COLO668 (cell line): ENCODE data around the gene KCNC1.

Experiments
- DNase-seq: peaks from one replicate; lab custom pipeline; 2025; ENCODE audit not compliant: unreplicated experiment; lab: John Stamatoyannopoulos, UW

Gene KCNC1

DNA sequence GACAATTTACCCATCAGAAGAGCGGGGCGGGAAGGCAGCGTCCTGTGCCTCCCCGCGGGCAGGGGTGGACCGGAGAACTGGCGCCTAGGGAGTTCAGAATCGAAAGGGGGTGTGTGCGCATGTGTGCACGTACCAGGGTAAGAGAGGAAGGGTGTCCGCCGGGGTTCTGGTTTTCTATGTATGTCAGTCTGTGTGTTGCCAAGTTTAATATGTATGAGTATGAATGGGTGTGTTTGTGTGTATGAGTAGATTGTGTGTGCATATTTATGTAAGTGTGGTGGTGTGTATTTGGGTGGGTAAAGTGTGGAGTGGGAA is 2.0 kb downstream of the KCNC1 start:
- no peak for DNase-seq

DNA sequence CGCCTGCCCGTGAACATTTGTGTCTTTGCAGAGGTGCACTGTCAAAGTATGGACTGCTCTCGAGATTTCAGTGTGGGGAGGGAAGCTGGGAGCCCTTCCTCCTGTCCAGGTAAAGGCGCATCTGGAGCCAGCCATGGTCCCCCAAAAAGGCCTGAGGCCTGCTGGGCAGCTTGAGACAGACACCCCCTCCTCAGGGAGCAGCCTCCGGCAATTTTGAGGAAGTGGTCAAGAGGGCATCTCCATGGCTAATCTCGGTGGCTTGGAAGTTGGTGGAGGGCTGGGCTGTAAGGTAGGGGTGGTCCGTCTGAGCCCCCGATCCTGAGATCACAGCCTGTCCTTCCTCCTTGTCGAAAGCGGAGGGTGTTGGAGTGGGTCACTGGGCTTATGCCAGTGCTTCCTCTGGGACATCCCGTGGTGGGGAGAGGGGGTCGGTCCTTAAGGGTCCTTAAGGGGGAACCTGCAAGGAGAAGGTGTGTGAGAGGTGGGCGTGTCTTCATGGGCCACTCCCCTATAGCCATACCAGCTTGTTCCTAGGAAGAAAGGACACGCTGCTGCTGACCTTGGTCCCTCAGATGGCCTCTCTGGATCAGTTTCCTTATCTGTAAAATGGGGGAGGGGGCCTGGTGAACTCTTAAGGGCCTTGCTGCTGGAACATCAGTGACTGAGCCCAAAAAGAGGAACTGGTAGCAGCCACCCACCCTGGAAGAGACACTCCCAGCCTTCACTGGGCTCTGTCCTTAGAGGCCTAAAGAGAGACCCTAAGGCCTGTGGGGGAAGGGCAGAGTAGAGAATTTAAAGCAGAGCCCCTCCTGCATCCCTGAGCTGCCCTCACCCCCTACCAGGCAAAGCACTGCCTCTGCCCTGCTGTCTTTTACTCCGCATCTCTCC is 2.6 kb downstream of the KCNC1 start:
- DNase-seq = no peak

DNA sequence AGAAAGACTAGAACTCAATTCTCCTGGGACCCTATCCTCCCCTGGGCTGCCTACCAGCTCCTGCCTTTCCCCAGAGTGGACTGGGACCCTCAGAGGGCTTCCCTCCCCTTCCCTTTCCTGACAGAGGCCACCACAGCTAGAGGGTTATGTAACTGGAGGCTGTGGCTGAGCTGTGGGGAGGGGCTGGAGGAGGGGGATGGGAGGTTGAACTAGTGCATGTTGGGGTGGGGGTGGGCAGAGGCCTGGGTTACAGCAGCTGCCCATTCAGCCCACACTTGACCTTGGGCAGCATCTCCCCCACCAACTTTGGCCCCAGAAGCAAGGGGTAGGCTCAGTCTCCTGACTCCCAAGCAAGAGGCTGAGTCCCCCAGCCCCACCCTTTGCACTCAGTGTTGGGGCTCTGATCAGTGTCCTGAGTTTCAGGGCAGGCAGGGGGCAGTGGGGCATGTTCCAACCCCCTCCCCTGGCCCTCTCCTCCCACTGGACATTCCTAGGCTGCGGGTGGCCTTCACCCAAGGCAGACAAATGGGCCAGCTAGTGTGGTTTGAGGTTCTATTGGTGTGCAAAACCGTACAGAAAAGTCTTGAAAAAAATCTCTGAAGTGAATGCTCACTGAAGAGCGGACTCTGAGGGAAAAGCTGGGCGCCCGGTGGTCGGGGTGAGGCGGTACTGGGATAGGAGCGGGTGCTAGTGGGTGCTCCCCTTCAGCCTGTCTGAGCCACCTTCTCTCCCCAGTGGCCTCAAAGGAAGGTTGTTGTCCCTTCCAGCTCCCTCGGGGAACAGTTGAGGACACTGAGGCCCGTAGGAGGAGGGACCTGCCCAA is 3.8 kb downstream of the KCNC1 start:
- no peak for DNase-seq

DNA sequence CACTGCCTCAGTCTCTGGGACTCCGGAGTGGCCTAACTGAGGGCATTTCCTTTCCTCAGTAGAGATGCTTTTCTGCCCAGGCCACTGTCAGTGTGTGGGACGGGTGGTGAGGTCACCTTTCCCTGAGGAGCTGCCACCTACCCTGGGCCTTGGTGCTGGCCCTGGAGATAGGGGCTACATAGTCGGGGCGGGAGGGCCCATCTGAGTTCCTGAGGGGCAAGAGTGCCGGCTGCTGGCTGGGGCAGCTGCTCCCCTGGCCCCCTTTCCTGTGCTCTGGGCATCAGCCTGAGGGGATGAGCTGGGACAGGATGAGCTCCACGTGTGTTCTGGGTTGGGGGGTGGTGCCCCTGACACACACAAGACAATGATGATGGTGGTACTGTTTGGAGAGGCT is 5.4 kb downstream of the KCNC1 start:
- no peak for DNase-seq

DNA sequence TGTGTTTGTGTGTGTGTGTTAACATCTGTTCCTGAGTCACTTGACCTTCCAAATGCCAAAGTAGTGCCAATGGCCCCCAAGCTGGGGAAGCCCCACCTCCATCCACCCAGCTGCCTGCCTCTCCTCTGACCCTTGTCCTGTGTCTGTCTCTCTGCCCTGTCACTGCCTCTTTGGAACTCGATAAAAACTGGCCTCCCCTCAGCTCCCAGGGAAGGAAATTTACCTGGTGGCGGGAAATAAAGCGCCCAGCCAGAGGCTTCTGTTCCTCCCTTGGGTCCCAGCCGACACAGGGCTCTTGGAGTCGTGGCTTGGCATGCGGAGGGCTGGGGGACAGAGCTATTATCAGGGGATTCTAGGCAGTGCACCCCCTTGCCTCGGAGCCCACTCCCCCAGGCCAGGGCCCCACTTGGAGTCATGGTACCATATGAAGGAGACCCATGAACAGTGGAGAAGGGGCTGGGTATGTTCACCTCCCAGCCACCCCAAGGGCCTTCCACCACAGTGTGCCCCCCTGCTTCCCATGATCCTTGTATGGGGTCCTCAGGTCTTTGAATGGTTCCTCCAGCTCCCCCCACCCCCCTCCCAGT is 6.2 kb downstream of the KCNC1 start:
- no peak for DNase-seq

DNA sequence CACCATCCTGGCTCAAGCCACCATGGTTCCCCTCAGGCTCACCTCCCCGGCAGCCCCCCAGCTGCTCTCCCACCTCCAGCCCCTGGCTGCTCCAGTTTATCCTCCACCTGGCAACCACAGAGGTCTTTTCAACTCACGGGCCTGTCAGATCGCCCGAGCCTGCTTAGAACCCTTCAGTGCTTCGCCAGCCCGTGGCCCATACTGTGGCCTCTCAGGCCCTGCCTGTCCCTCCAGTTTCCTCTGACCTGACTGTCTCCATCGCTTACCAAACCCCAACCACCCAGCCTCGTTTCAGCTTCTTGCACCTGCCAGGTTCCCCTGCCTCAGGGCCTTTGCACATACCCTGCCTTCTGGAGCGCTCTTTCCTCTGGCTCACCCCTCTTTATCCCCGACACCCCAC is 6.9 kb downstream of the KCNC1 start:
- no peak for DNase-seq

DNA sequence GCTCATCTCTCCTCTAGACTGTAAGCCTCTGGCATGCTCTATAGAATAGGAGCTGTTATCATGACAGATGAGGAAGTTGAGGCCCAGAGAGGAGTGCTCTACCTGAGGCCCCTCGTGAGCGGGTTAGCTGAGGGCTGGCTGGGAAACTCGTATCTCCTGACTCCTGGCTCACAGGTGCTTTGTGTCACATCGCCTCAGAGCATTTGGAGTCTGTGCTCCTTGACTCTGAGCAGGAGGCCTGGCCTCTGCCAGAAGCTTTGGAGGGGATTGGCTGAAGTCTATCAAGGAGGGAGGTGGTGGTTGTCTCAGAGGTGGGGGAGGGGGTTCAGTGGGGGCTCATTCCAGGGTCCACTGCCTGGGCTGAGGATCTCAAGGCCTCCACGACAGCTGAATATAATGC is 7.4 kb downstream of the KCNC1 start:
- no peak for DNase-seq

DNA sequence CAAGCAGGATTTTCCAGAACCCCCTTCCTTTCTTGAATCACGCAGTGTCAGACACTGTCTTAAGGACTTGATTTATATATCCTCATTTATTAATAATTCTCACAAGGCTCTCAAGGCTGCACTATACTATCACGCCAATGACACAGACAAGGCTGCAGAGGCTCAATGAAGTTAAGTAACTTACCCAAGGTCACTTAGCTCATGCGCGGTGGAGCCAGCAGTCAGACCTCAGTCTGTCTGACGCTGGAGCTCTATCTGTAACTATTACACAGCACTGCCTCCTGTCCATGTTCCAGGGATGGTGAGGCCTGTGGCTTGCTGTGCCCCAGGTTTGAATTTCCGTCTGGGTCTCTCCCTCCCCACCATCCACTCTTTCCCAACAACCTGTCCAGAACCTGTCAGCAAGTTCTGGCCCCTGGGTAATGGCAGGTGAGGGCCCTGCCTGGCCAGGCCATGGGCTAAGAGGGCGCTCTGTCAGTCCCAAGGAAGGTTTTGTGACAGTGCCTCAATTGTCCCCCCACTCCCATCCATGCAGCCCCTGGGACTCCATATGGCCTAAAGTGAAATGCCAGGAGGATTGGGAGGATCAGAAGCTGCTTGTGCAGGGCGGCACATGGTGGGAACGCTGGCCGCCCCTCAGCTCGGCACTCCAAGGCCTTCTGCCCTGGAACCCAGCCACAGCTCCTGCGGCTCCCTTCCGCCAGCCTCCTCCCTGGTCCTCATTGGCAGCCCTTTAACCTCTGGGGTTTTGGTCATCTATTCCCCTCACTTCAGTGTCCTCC is 8.6 kb downstream of the KCNC1 start:
- DNase-seq = no peak

DNA sequence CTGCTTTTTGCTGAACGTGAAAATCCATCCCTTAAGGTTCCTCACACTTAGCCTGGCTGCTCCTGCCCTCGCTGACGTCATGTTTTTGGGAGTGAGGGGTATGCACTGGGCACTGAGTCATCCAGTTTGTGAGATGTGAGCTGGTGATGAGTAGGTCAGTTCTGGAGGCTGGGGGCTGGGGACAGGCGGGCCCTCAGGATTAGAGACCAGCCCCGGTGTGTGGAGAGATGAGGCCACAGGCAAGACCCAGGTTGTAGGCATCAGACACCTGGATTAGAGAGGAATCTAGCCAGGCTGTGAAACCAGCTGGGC is 9.2 kb downstream of the KCNC1 start:
- DNase-seq = no peak

DNA sequence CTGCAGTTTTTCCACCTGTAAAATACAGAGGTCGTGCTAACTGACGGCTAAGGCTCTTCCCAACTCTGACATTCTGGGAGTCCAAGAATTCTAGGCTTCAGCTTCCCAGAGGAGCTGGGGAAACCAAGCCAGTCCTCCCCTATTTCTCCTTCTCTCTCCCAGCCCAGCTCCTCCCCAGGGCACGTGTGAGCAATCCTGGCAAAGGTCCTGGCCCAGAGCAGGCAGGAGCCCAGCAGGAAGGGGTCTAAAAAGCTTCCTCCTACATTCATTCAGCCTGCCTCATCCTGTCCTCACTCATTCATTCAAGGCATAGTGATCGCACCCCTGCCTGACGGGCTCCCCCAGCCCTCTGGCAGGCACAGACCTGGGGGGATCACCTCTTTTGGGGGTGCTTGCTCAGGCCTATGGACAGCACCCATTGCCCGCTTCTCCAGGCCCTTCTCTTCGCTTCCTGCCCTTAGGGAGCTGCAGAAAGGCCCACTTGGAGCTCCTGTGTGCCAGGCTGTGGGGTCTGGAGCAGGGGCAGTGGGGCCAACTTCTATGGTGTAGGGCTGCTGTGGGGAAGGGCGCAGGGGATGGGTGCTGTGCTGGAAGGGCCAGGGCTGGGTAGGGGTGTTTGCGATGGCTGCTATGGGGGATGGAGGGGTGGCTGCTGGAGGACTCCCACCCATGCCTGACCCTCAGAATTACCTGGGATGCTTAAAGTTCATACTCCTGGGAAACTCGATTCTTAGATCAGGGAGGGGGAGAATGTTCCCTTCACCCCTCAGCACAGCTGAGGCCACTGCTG is 9.8 kb downstream of the KCNC1 start:
- DNase-seq = no peak

DNA sequence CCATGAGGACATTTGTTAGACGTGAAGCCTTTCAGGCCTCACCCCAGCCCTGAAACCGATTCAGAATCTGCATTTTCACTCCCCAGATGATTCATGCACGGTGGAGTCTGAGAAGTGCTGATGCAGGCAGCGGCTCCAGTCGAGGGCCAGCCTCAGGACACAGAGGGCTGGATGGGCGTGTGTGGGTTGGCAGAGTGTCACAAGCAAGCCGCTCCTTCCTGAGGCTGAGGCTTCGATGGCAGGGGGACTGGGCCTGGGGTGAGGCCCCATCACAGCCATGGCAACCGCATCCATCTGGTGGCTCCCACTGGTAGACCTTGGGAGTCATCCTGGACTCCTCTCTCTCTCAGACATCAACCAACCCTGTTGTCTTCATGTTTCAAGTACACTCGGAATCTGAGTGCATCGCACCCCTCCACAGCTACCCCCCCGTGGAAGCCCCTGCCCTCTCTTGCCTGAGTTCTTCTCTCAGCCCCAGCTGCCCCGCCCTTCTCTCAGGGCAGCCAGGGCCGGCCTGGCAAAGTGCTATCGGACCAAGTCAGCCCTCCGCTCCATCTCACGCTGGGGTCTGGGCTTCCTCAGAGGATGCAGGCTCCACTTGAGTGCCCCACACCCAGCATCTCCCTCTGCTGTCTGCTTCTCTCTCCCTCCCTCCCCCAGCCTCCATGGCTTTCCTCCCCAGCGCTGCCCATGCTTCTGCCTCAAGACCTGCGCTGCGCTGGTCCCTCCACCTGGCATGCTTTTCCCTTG is 10.6 kb downstream of the KCNC1 start:
- DNase-seq = no peak

DNA sequence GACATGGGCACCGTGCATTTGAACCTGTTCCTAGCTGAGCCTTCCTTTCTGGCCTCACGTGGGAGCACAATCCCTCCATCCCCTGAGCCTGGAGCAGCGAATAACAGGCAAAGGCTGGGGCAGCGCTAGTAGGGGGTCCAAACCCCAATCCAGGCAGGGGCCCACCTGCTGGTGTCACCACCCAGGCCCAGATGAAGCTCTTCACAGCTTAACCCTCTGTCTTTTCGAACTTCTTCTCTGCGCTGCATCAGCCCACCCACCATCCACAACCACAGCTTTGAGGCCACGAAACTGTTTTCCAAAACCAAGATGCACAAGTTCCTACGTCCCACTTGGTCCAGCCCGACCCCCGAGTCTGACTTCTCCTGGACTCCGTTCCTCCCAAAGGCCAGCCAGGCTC is 11.5 kb downstream of the KCNC1 start:
- DNase-seq = no peak

DNA sequence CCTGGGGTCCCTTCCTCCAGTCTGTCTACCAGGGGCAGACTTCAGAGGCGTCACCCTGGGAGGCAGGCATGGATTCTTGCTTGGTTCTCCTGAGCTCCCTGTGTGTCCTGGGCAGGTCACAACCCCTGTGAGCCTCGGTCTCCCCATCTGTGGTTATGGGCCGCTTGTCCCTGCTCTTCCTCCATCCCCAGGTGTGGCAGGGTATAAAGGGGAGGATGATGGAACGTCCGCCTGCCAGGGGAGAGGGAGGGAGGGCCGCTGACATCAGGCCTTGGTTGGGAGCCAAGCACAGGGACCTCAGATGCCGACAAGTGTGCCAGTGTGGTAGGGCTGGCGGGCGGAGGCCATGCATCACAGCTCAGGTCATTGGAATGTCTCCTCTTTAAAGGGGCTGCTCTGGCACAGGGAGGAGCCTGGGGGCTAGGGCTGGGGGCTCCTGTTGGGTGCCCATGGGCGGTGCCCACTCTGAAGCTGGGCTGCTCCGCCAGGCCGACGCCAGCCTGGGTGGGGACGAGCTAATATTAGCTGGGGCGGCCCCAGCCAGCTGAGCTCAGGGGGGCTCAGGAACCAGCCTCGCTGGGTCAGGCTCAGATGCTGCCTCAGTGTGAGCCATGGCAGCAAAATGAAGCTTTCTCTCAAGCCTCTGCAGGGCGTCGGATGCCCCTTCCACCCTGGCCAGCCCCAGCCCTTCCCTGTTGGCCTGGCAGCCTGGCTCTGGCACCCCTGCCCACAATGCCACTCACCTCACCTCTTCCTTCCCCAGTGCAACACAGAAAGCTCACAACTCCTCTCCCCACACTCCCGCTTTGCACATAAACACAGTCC is 12.8 kb downstream of the KCNC1 start:
- no peak for DNase-seq

DNA sequence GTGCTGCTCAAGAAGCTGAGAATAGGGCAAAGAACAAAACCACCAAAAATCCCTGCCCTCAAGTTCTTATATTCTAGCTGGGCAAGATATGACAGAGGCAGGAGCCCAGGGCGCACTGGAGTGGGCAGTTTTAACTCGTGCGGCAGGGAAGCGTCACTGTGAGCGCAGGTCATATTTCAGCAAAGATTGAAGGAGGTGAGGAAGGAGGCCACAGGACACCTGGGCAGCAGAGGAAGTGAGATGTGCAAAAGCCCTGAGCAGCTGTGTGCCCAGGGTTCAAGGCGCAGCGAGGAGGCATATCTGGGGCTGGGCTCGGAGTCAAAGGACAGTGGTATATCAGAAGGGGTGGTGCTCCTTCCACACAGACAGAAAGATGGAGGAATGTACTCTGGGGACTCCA is 13.5 kb downstream of the KCNC1 start:
- DNase-seq = no peak

DNA sequence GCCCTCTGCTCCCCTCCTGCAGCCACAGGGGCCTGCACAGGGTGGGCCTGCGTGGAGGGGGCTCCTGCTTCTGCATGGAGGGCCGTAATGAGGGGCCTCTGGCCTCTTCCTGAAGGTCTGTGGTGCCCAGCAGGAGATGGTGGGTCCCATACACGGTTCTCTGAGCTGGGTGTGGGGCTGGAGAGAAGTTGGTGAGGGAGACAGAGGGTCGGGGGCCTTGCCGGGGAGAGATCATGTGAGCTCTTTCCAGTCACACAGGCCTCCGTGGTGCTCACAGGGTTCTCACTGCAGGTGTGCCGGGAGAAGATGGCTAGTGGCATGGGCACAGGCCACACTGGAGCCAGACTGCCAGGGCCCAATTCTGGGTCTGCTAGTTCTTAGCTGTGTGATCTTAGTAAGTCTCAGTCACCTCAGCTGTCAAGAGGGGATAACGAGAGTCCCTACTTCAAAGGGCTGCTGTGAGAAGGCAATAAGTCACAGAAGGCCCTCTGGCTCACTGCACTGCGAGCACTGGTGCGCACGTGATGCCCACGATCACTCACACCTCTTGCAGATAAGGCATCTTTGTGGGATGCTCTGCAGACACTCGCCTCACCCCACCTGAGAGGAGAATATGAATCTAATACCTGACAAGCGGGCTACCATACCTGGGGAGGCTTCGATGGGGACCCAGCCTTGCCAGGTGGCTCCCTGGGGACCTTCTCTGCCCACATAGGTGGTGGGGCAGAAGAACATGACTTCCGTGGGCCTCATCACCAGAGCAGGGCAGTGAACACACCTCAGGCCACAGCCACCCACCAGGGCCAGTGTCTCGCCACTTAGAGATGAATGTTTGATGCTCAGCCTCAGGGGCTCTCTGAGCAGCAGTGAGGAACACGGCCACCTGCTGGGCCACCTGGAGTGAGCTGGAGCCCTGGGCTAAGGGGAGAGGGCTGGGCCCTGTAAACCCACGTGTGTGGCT is 14.5 kb downstream of the KCNC1 start:
- DNase-seq = peak; percentile 61

DNA sequence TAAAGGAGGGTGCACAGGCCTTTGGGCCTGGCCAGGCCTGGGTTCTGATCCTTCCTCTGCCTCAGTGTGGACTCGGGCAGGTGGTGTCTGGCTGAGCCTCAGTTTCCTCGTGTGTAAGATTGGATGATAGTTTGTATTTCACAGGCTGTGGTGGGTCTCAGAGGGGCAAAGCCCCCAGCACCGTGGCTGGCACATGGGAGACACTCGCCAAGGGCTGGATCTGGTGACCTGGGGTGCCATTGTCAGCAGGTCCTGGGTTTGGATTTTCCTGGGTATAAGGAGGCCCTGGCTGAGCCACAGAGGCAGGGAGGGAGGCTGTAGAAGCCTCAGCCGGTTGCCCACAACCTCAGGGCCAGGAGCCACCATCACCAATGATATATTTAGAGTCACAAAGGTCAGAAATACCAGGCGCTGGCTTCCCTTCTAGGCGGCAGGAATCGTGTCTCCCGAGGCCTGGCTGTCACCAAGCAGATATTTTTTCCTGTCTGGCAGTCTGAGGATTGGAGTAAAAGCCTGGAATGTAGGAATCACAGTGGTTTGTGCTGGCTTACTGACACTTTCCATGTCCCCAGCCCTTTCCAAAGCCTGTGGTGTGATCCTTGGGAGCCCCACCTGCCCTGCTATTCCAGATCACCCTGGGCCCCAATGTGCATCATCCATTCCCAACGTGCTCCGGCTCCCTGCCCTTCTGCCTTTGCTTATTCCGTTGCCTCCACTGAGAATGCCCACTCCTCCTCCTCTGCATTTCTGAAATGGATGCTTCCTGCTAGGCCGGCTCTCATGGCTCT is 15.6 kb downstream of the KCNC1 start:
- no peak for DNase-seq

DNA sequence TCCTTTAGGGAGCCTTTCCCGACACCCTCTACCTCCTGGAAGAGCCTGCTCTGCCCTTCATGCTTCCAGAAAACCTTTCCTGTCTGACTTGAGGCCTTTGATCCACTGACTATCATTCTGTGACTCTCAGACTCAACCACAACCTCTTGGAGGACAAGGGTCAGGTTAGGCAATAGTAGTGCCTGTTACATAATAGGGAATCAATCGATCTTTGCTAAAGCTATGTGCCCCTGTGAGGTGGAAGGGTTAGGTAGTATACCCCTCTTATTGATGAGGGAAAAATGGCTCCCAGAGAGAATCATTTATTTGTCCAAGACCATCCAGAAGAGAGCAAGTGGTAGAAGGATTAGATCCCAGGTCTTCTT is 16.2 kb downstream of the KCNC1 start:
- no peak for DNase-seq
